Ishikawa (cell line): Measurements from ENCODE around the gene NCR3LG1.
A peak's percentile ranks its signal among the peaks of the same experiment; 100 is the strongest.

Source experiments
- CEBPB ChIP-seq: IDR thresholded peaks from 2 replicates; pipeline ENCODE4 v1.6.1; 2012
- CREB1 ChIP-seq: IDR thresholded peaks from 2 replicates; pipeline ENCODE4 v1.6.1; 2012; ENCODE audit warnings: low read depth
- EGR1 ChIP-seq: IDR thresholded peaks from 2 replicates; pipeline ENCODE4 v1.6.1; 2012
- EP300 ChIP-seq: IDR thresholded peaks from 2 replicates; pipeline ENCODE4 v1.6.1; 2012; ENCODE audit warnings: borderline replicate concordance
- FOXM1 ChIP-seq: IDR thresholded peaks from 2 replicates; pipeline ENCODE4 v1.6.1; 2012; ENCODE audit warnings: low read depth, borderline replicate concordance
- NFIC ChIP-seq: IDR thresholded peaks from 2 replicates; pipeline ENCODE4 v1.6.1; 2012
- RAD21 ChIP-seq: IDR thresholded peaks from 2 replicates; pipeline ENCODE4 v1.6.1; 2012; ENCODE audit warnings: low read depth
- TAF1 ChIP-seq: IDR thresholded peaks from 2 replicates; pipeline ENCODE4 v1.6.1; 2012; ENCODE audit warnings: low read depth, mild to moderate bottlenecking
- TCF12 ChIP-seq: IDR thresholded peaks from 2 replicates; pipeline ENCODE4 v1.6.1; 2012; ENCODE audit warnings: low read depth
- TEAD4 ChIP-seq: IDR thresholded peaks from 2 replicates; pipeline ENCODE4 v1.6.1; 2012
- YY1 ChIP-seq: IDR thresholded peaks from 2 replicates; pipeline ENCODE4 v1.6.1; 2012; ENCODE audit warnings: low read depth
- ZBTB7A ChIP-seq: IDR thresholded peaks from 2 replicates; pipeline ENCODE4 v1.6.1; 2012; ENCODE audit warnings: low read depth
- TF ChIP-seq, protein P1 (sequence below): IDR thresholded peaks from 2 replicates; pipeline ENCODE4 v1.6.1; 2012
- TF ChIP-seq, protein P2 (sequence below): IDR thresholded peaks from 2 replicates; pipeline ENCODE4 v1.6.1; 2012; ENCODE audit warnings: low read depth, mild to moderate bottlenecking
- TF ChIP-seq, protein P3 (sequence below): IDR thresholded peaks from 2 replicates; pipeline ENCODE4 v1.6.1; 2012

NCR3LG1 gene

GRCh38 chr11:17382046-17382728, 30.6 kb downstream of the NCR3LG1 start:
- TF ChIP-seq RAD21 (no peak), TAF1 (no peak), EP300 (no peak), TEAD4 (no peak), NFIC (no peak), EGR1 (no peak), YY1 (no peak), FOXM1 (no peak), CREB1 (no peak), TCF12 (no peak), CEBPB (no peak), ZBTB7A (no peak)
- TF ChIP-seq, protein P1, sequence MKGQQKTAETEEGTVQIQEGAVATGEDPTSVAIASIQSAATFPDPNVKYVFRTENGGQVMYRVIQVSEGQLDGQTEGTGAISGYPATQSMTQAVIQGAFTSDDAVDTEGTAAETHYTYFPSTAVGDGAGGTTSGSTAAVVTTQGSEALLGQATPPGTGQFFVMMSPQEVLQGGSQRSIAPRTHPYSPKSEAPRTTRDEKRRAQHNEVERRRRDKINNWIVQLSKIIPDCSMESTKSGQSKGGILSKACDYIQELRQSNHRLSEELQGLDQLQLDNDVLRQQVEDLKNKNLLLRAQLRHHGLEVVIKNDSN: no peak
- TF ChIP-seq, protein P2, sequence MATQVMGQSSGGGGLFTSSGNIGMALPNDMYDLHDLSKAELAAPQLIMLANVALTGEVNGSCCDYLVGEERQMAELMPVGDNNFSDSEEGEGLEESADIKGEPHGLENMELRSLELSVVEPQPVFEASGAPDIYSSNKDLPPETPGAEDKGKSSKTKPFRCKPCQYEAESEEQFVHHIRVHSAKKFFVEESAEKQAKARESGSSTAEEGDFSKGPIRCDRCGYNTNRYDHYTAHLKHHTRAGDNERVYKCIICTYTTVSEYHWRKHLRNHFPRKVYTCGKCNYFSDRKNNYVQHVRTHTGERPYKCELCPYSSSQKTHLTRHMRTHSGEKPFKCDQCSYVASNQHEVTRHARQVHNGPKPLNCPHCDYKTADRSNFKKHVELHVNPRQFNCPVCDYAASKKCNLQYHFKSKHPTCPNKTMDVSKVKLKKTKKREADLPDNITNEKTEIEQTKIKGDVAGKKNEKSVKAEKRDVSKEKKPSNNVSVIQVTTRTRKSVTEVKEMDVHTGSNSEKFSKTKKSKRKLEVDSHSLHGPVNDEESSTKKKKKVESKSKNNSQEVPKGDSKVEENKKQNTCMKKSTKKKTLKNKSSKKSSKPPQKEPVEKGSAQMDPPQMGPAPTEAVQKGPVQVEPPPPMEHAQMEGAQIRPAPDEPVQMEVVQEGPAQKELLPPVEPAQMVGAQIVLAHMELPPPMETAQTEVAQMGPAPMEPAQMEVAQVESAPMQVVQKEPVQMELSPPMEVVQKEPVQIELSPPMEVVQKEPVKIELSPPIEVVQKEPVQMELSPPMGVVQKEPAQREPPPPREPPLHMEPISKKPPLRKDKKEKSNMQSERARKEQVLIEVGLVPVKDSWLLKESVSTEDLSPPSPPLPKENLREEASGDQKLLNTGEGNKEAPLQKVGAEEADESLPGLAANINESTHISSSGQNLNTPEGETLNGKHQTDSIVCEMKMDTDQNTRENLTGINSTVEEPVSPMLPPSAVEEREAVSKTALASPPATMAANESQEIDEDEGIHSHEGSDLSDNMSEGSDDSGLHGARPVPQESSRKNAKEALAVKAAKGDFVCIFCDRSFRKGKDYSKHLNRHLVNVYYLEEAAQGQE: no peak
- TF ChIP-seq, protein P3, sequence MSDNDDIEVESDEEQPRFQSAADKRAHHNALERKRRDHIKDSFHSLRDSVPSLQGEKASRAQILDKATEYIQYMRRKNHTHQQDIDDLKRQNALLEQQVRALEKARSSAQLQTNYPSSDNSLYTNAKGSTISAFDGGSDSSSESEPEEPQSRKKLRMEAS: no peak

DNA sequence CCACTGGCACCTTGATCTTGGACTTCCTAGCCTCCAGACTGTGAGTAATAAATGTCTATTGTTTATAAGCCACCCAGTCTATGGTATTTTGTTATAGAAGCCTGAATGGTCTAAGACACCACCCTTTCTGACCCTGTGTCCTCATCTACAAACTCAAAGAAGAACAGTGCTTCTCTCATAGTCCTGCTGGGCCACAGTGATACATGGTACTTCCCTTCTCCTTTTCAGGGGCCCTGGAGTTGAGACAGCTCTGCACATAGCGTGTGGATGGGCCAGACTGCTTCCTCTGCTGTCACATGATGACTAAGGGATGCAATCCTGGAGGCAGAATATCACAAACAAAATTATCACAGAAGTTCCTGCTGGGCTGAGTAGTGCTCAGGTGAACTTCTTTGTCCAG, 31.9 kb downstream of the NCR3LG1 start:
- no peak for TF ChIP-seq EP300
- no peak for TF ChIP-seq CREB1
- no peak for TF ChIP-seq RAD21
- TF ChIP-seq, protein P3: no peak
- no peak for TF ChIP-seq FOXM1
- no peak for TF ChIP-seq YY1
- TF ChIP-seq TEAD4: no peak
- TF ChIP-seq, protein P1: no peak
- TF ChIP-seq CEBPB: no peak
- no peak for TF ChIP-seq NFIC
- TF ChIP-seq, protein P2: no peak
- no peak for TF ChIP-seq TAF1
- TF ChIP-seq EGR1: no peak
- no peak for TF ChIP-seq TCF12
- TF ChIP-seq ZBTB7A: no peak

DNA sequence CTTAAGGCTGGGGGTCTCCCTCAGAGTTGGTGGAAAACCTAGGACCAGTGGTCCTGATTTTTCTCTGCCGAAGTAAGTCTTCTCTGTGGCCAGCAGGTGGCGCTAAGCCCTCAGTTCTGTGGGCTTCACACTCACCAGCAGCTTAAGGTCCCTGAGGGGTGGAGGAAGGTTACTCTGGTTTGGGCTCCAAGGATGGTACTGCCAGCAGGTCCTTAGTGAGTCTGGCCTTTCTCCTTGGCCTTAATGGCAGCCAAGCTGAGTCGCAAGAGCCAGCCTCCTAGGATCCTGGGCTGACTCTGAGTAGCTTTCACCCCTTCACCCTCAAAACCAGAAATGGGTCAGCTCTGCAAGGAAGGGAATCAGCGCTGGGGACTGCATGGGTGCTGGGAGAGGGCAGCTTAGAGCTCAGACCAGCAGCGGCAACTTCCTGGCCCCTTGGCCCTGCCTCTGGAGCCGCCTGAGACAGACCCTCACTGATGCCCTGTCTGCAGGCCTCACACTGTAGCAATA, 32.5 kb downstream of the NCR3LG1 start:
- TF ChIP-seq RAD21: peak; percentile 97
- TF ChIP-seq, protein P3: no peak

- no peak for TF ChIP-seq ZBTB7A
- TF ChIP-seq, protein P3: no peak
- TF ChIP-seq TCF12: no peak
- TF ChIP-seq CEBPB: no peak
Observed at GRCh38 chr11:17385492-17385891, 33.9 kb downstream of the NCR3LG1 start.

DNA sequence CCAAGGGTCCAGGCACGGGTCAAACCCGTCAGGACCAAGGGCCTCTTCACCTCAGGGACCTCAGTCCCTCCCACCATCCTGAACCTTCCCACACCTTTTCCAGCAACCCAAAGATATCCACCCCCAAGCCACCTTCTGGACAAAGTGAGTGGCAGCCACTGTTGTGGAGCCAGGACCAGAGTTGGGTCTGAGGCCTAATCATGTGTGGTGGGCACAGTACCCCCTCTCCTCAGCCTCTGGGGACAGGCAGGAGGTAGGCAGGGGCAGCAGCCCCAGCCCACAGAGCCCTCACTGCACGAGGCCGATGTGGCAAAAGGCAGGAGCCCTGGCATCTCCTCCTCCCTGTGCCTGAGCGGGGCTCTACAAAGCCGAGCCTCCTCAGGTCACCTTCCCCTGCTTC, 34.3 kb downstream of the NCR3LG1 start:
- TF ChIP-seq EP300 (no peak), ZBTB7A (no peak), TCF12 (no peak), TEAD4 (no peak), TAF1 (no peak), YY1 (no peak)
- TF ChIP-seq, protein P3: no peak
- TF ChIP-seq, protein P2: no peak
